ENCODE measurements around the gene XYLT1. TPM values are rescaled to one million over a fixed set of nuclear protein-coding genes. Genes with fewer than 3 reads are reported as not detected.
A peak's percentile ranks its signal among the peaks of the same experiment; 100 is the strongest.

Gene XYLT1
- total and polyA plus RNA-seq, 2 of the 4 experiments (the other 2 are of a cell fraction) = 9.0 to 12.7 TPM

DNA sequence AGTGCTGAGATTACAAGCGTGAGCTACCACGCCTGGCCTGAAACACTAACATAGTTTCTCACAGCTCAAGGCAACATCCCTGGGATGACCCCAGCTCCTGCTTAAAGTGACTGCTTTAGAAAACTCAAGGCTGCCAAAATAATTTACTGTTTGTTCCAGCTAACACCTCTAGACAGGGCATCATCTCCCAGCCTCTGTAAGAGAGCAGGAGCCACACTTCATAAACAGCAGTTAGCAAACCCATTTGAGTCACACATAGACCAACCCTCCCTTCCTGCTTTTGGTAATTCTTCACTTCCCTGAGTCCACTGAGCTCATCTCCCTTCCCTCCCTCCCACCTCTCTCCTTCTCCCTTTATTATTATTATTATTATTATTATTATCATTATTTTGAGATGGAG is 201.3 kb downstream of the XYLT1 start:
- H3K56ac ChIP-seq (ENCODE audit: extremely low read depth, insufficient read depth, low read length) = no peak overlapping the region
- no TSS peak for BruUV-seq (replicated peaks)
- no peak overlapping the region for H4K8ac ChIP-seq (ENCODE audit: low read depth in 2 of 2, low read length in 2 of 2)
- no peak overlapping the region for H2BK15ac ChIP-seq (ENCODE audit: low read depth, low read length)
- TF ChIP-seq, protein P1, sequence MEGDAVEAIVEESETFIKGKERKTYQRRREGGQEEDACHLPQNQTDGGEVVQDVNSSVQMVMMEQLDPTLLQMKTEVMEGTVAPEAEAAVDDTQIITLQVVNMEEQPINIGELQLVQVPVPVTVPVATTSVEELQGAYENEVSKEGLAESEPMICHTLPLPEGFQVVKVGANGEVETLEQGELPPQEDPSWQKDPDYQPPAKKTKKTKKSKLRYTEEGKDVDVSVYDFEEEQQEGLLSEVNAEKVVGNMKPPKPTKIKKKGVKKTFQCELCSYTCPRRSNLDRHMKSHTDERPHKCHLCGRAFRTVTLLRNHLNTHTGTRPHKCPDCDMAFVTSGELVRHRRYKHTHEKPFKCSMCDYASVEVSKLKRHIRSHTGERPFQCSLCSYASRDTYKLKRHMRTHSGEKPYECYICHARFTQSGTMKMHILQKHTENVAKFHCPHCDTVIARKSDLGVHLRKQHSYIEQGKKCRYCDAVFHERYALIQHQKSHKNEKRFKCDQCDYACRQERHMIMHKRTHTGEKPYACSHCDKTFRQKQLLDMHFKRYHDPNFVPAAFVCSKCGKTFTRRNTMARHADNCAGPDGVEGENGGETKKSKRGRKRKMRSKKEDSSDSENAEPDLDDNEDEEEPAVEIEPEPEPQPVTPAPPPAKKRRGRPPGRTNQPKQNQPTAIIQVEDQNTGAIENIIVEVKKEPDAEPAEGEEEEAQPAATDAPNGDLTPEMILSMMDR (conservative IDR thresholded peaks at IDR 0.05; ENCODE audit: low read depth, low read length) = no peak
- TF ChIP-seq NFE2L2 (IDR thresholded peaks at IDR 0.05; ENCODE audit: low read depth, low read length) = no peak
- no peak for TF ChIP-seq CEBPB (IDR thresholded peaks at IDR 0.05; ENCODE audit: low read depth, low read length)
- TF ChIP-seq BHLHE40 (IDR thresholded peaks at IDR 0.05; ENCODE audit: low read depth, low read length) = no peak
- TF ChIP-seq RCOR1 (IDR thresholded peaks at IDR 0.05; ENCODE audit: insufficient replicate concordance, low read length) = no peak
- CTCF ChIA-PET = interaction anchor here (0.9 to 1.0 kb wide), 2 partner anchors 14 to 15 kb away, joined by 3 read pairs; no protein-coding TSS in a partner anchor
- peaks cover 8% of the 10 kb centered on the region for H3K9me1 ChIP-seq (ENCODE audit: insufficient read depth, low read length)
- no peak overlapping the region for H2AK5ac ChIP-seq (ENCODE audit: low read depth, low read length)
- H4K20me1 ChIP-seq (ENCODE audit: insufficient read depth, low read length) = peaks cover 40% of the 10 kb centered on the region
- no peak overlapping the region for H2BK20ac ChIP-seq (ENCODE audit: low read depth, low read length)
- intact Hi-C loops (cut with micrococcal nuclease) (loop anchor here (10.0 kb wide), 1 partner anchor 65 kb away; no protein-coding TSS in a partner anchor), dilution Hi-C loops (cut with HindIII; ENCODE audit: low sequenced_read_pairs, unreplicated experiment) (no loop called here), in situ Hi-C loops (cut with MboI; ENCODE audit: low sequenced_read_pairs) (no loop called here)
- no peak overlapping the region for H3K4ac ChIP-seq (ENCODE audit: low read depth, low read length)
- H3K23ac ChIP-seq (ENCODE audit: low read depth, low read length) = no peak overlapping the region
- H3K79me1 ChIP-seq (ENCODE audit: low read depth in 1 of 2, low read length in 2 of 2) = peaks cover 12 to 24% of the 10 kb centered on the region in 2 experiments
- H3K27ac ChIP-seq (ENCODE audit: insufficient read depth, low read length) = no peak overlapping the region
- H3K9me3 ChIP-seq (ENCODE audit: control insufficient read depth, insufficient read depth, low read length) = no peaks in the 10 kb centered on the region
- no peak overlapping the region for H4K91ac ChIP-seq (ENCODE audit: insufficient read depth, low read depth, low read length)
- H3K18ac ChIP-seq (ENCODE audit: low read depth, low read length) = no peak overlapping the region
- DNase-seq (peak; percentile 39), ATAC-seq (ENCODE audit: low read depth) (no peak)
- no peak overlapping the region for H2BK5ac ChIP-seq (ENCODE audit: low read depth, low read length, poor library complexity, severe bottlenecking)
- no peak overlapping the region for H3K14ac ChIP-seq (replicated peaks; ENCODE audit: low read depth, low read length)
- H3K36me3 ChIP-seq (ENCODE audit: control insufficient read depth, insufficient read depth, low read length) = no peaks in the 10 kb centered on the region
- no peaks in the 10 kb centered on the region for H3K27me3 ChIP-seq (ENCODE audit: control insufficient read depth, insufficient read depth, low read length)
- H4K5ac ChIP-seq (ENCODE audit: low read depth, low read length) = no peak overlapping the region
- H2BK120ac ChIP-seq (ENCODE audit: low read depth, low read length) = no peak overlapping the region
- H2AFZ ChIP-seq (replicated peaks; ENCODE audit: low read length, poor library complexity) = no peak overlapping the region
- no peak overlapping the region for H3K4me2 ChIP-seq (ENCODE audit: low read depth, low read length)
- no peak overlapping the region for H3K4me3 ChIP-seq (ENCODE audit: insufficient read depth, low read depth, low read length)
- peaks cover 8% of the 10 kb centered on the region for H3K4me1 ChIP-seq (ENCODE audit: control insufficient read depth, insufficient read depth, low read length)
- POLR2A ChIA-PET (ENCODE audit: unreplicated experiment) = no interaction called here
- H2AK9ac ChIP-seq (replicated peaks; ENCODE audit: low read depth, low read length, poor library complexity) = no peak overlapping the region
- 100% methylated on average over 1 of the region's 2 CpGs; no CpG with 5 or more reads in 1 of the 2 experiments for whole genome bisulfite sequencing, 2 experiments (ENCODE audit: extremely low coverage in 2 of 2, insufficient read length in 1 of 2)
- no peak overlapping the region for H3K9ac ChIP-seq (ENCODE audit: low read depth, low read length)
